Hematopoietic multipotent progenitor cell treated with erythropoietin and hydrocortisone succinate and interleukin-3 and kit ligand, for 8 days (in vitro differentiated cells): ENCODE measurements around the gene SLC6A6.
"Not testable (repeated sequence)": the region's sequence is repeated elsewhere in the genome, so short reads cannot be mapped to it uniquely, and the experiment has no call there.

ENCODE experiments used
- DNase-seq: peaks from one replicate; pipeline ENCODE4 v3.0.0-alpha.2; 2015

SLC6A6 gene

GRCh38 chr3:14511623-14512280 lies 109.3 kb downstream of the SLC6A6 start:
- DNase-seq = no peak

- DNase-seq = no peak
Measured at GRCh38 chr3:14512281-14512941, 110.0 kb downstream of the SLC6A6 start.

- no peak for DNase-seq
Measured at GRCh38 chr3:14512942-14513327, 110.5 kb downstream of the SLC6A6 start.

GRCh38 chr3:14513566-14514322 lies 111.3 kb downstream of the SLC6A6 start:
- DNase-seq = no peak

- DNase-seq = no peak
Measured at GRCh38 chr3:14514323-14514720, 111.9 kb downstream of the SLC6A6 start.

- not testable (repeated sequence) for DNase-seq
Measured at GRCh38 chr3:14515526-14515925, 113.1 kb downstream of the SLC6A6 start.

GRCh38 chr3:14516738-14517345 lies 114.4 kb downstream of the SLC6A6 start:
- DNase-seq = no peak

GRCh38 chr3:14517601-14518431 lies 115.4 kb downstream of the SLC6A6 start:
- no peak for DNase-seq

GRCh38 chr3:14518432-14518802 lies 116.0 kb downstream of the SLC6A6 start:
- DNase-seq = no peak

- DNase-seq = no peak
Measured at GRCh38 chr3:14518893-14519292, 116.5 kb downstream of the SLC6A6 start.

GRCh38 chr3:14519406-14519805 lies 117.0 kb downstream of the SLC6A6 start:
- no peak for DNase-seq

GRCh38 chr3:14520149-14520548 lies 117.7 kb downstream of the SLC6A6 start:
- no peak for DNase-seq

GRCh38 chr3:14520967-14521366 lies 118.6 kb downstream of the SLC6A6 start:
- DNase-seq = no peak

- DNase-seq = no peak
Measured at GRCh38 chr3:14521611-14522010, 119.2 kb downstream of the SLC6A6 start.

- no peak for DNase-seq
Measured at GRCh38 chr3:14522129-14522691, 119.8 kb downstream of the SLC6A6 start.

- no peak for DNase-seq
Measured at GRCh38 chr3:14522768-14523167, 120.4 kb downstream of the SLC6A6 start.

- no peak for DNase-seq
Measured at GRCh38 chr3:14523792-14524191, 121.4 kb downstream of the SLC6A6 start.

- DNase-seq = no peak
Measured at GRCh38 chr3:14524311-14524711, 121.9 kb downstream of the SLC6A6 start.

GRCh38 chr3:14524920-14525660 lies 122.7 kb downstream of the SLC6A6 start:
- DNase-seq = no peak

- no peak for DNase-seq
Measured at GRCh38 chr3:14525685-14526631, 123.6 kb downstream of the SLC6A6 start.
